Frontal cortex (tissue), 4 donors: ENCODE measurements around the gene MIR17HG. TPM values are rescaled to one million over a fixed set of nuclear protein-coding genes. Genes with fewer than 3 reads are reported as not detected.
"Not testable (repeated sequence)": the region's sequence is repeated elsewhere in the genome, so short reads cannot be mapped to it uniquely, and the experiment has no call there.

ENCODE experiments used
- DNase-seq, 2 donors: peaks; one replicate each; pipeline ENCODE4 v3.0.0; 2012; ENCODE audit warnings: low spot score in 2 of 2
- FAIRE-seq: peaks from 2 replicates; lab custom pipeline; 2012; peaks lifted over from hg19 to GRCh38; lab: Jason Lieb, UNC
- total RNA-seq: library from RNA; depleted of rRNA; stranded (reverse); fragments of >200 nt; gene quantifications from one replicate; pipeline ENCODE4 v1.2.3, GENCODE V29; 2014
- donor health status: control.
- donor health status: control.
- donor health status: control.

Gene MIR17HG
- total RNA-seq, 1 donor from 2014 or later = 42.8 TPM

DNA sequence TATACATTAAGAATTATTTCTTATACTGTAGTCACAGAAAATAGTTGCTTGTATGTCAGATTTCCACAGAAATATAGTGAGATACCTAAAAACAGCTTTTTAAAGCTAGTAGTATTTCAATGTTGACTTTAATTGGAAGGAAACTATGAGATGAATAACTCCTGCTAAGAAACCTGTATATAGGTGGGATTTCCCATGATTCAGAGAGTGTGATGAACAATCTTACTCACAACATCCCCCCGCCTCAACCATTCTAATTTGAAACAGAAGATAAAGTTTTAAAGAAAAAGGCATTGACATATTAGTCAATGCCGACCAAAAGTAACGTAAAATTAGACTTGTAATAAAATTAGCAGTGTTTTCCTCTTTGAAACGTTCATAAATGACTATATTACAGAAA lies 1.4 kb upstream of the MIR17HG start:
- FAIRE-seq (no peak), DNase-seq (no peak)

- FAIRE-seq (no peak), DNase-seq (peak in 1 of 2 donors; percentile 23)
Measured at GRCh38 chr13:91346850-91347201, 661 bp upstream of the MIR17HG start.

GRCh38 chr13:91347996-91348905 lies 764 bp downstream of the MIR17HG start:
- FAIRE-seq (no peak), DNase-seq (peak in 1 of 2 donors; percentile 70)

DNA sequence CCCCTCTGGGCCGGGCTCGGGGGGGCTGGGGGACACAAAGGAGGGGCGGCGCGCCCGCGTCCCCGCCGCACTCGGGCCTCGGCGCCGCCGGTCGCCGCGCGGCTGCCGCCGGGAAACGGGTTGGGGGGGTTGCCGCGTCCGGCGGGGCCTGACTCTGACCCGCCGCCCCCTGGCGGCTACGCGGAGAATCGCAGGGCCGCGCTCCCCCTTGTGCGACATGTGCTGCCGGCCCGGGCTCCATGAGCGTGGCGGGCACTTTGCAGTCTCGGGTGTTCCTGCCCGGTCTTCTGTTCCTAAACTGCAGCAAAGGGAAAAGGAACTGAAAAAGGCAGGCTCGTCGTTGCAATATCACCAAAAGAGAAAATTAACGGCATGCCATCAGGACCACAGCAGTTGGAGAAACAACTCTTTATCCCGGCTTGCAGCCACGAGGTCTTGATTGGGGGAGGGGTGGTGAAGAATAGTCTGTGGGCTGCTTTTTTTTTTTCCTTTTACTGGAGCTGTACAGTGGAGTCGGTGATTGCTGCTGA lies 1.5 kb downstream of the MIR17HG start:
- DNase-seq (peak; percentile 85 to 91), FAIRE-seq (no peak)

DNA sequence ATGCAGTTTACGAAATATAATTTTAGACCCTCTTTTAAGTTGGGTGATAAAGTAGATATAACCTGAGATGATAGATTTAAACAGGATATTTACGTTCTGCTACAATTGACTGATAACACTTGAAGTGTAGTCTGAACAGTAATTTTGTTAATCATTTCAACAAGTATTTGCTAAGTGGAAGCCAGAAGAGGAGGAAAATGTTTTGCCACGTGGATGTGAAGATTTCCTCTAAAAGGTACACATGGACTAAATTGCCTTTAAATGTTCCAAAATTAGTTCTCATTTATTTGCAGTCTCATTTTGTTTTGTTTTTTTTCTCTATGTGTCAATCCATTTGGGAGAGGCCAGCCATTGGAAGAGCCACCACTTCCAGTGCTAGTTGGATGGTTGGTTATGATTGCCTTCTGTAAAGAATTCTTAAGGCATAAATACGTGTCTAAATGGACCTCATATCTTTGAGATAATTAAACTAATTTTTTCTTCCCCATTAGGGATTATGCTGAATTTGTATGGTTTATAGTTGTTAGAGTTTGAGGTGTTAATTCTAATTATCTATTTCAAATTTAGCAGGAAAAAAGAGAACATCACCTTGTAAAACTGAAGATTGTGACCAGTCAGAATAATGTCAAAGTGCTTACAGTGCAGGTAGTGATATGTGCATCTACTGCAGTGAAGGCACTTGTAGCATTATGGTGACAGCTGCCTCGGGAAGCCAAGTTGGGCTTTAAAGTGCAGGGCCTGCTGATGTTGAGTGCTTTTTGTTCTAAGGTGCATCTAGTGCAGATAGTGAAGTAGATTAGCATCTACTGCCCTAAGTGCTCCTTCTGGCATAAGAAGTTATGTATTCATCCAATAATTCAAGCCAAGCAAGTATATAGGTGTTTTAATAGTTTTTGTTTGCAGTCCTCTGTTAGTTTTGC lies 2.8 kb downstream of the MIR17HG start:
- no peak for DNase-seq
- FAIRE-seq = no peak

- FAIRE-seq (no peak), DNase-seq (no peak)
Measured at GRCh38 chr13:91351123-91351522, 3.6 kb downstream of the MIR17HG start.

DNA sequence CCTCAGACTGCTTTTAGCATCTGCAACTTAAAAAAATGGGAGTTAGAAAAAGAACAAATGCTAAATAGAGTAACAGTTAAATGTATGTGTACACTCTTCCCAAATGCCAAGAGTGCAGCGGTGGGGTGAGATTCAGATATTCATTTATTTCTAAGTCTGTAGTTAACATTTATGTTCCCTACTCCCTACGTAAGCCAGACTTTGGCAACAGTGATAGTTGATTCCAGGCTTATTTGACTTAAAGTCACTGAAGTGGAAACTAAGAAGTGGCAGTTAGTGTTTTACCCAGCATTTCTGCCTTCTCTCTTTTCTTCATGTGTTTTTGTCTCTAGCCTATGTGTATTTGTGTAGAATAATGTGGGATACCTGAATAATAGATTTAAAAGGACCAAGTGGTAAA lies 4.5 kb downstream of the MIR17HG start:
- no peak for DNase-seq
- no peak for FAIRE-seq

- FAIRE-seq = not testable (repeated sequence)
Measured at GRCh38 chr13:91352891-91353290, 5.4 kb downstream of the MIR17HG start.

DNA sequence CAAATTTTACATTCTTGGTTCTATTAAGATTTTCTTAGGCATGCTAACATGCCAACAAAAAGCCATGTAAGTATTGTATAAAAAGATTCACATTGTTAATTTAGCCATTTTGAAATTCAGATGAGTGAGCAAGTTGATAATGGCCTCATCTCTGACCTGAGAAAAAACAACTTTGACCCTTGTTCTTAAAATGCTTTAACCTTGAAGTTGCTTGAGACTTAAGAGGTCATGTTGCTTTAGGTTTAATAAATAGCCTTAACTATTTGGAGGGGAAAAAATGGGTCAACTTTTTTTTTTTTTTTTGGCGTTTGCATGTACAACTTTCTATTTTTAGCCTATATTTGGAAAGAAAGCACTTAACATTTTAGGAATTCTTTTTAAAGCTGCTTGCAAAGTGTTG lies 6.0 kb downstream of the MIR17HG start:
- no peak for FAIRE-seq

More at GRCh38 chr13:91352891-91353290, 5.4 kb downstream of the MIR17HG start:
- not testable (repeated sequence) for DNase-seq

GRCh38 chr13:91355099-91355825 lies 7.8 kb downstream of the MIR17HG start:
- DNase-seq (no peak), FAIRE-seq (no peak)

More for the DNA sequence above, 6.0 kb downstream of the MIR17HG start:
- no peak for DNase-seq

DNA sequence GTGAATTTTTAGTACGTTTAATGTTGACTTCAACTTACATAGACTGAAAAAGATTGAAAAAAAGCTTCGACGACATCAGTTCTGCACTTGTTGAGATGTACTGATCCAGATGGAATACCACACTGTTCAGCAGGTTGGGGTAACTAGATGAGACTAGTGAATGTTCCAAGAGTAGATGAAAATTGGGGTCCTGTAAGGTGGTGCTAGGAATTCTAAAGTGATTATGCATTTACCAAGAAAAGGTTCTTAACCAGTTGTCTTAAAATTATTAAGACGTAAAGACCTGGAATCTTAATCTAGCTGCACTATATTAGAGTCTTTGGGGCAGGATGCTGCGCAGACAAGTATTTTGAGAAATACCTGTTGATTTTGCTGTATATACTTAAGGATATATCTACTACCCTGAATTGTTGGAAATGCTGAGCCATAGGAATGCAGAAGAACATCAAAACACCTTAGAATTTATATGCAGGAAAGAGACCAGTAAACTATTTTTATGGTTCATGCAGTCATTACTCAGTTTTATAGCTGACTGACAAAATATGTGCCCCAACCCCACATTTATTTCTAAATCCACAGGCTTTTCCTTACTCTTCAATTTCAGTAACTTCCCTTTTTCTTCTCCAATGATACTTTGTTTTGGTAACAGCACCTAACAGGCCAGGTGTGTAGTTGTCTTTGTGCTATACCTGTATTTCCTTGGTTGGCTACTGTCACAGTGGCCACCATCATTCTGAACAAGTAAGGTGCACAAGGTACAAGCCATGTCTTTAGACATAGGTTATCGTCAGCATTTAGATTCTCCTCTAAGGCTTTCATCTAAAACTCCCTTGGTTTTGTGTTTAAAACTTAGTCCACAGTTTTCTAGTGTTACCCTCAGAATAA lies 8.6 kb downstream of the MIR17HG start:
- no peak for DNase-seq
- FAIRE-seq = no peak

- DNase-seq = no peak
- FAIRE-seq = no peak
Measured at GRCh38 chr13:91356919-91357612, 9.6 kb downstream of the MIR17HG start.

DNA sequence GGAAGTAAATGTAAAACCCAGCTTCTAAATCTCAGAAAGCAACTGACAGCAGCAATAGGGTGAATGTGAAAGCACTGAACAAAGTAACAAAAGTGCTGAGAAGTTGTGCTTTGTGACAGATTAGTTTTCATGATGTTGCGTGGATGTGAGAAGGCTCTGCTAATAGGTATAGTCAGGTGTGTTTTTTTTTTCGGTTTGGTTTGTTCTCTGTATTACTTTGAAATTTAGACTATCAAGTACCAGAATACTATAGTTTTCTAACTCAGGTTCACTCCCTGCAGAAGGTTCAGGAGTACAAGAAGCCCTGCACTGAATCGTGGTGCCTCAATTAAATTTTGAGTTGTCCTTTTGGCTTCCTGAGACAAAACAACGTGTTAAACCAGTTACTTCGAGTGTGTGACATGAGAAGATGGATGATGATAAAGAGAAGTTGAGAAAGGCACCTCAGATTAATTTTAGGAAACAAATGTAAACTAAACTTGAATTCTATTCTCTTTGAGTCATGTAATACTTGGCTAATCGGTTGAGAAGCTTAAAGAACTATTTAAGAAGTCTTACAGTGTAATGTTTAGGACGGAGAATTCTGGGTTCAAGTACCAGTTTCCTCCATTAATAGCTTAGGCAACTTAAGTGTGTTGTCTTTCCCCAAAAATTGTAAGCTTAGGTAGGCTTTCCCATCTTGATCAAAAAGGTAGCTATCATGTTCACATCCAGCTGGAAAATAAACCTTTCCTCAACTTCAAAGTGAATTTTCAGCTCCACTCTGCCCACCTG lies 10.3 kb downstream of the MIR17HG start:
- no peak for DNase-seq
- FAIRE-seq = no peak

DNA sequence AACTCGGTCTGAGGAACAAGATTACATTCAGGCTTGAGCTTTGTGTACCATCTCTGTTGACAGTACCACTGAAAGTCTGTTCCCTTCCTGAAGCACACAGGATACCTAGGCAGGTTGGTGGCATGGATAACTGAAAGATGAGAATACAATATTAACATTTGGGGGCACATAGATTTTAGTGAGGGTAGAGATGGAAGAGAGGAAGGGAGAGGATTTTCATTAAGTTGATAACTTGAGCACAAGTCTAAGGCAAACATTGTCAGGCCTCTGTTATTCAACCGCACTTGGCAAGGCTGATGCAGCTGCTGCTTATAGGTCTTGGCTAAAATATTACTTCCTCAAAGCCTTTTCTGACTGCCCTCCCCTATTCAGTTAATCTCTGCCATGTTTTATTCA lies 10.9 kb downstream of the MIR17HG start:
- no peak for DNase-seq
- no peak for FAIRE-seq

DNA sequence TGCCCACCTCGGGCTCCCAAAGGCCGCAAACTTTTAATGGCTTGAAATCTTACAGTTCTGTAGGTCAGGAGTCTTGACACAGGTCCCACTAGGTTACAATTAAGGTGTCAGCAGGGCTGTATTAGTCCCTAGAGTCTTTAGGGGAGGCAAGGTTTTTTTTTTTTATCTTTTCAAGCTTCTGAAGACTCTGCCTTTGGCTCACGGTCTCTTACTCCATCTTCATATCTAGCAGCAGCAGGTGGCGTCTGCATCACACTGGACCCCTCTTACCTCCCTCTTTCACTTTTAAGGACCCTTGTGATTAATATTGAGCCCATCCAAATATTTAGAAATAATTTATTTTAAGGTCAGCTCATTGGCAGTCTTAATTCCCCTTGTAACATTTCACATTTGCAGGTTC lies 11.6 kb downstream of the MIR17HG start:
- FAIRE-seq = no peak
- no peak for DNase-seq

DNA sequence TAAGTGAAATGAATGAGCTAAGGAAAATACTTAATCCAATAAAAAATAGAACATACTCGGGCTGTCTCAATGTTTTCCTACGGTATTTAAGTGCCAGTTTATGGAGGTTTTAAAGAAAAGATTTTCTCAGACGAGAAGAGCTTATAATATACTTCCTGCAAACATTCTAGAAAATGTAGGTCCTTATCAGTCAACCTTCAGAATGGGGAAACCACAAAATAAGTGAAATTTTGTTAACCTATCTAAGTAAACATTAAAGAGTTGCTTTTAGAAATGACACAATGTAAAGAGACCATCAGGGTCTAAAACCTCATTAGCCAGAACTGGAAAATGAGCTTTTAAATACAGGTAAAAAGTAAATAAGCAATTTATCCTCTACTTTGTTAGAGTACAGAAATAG lies 12.1 kb downstream of the MIR17HG start:
- FAIRE-seq (no peak), DNase-seq (no peak)

GRCh38 chr13:91360246-91360751 lies 12.8 kb downstream of the MIR17HG start:
- DNase-seq (no peak), FAIRE-seq (no peak)
